ENCODE measurements around the gene PKP1.

Gene PKP1

GRCh38 chr1:201277441-201277840, 5.9 kb upstream of the PKP1 start:
- DNase-seq (ENCODE audit: low read depth in 1 of 2, low spot score in 1 of 2): no peak

- no peak for DNase-seq (ENCODE audit: low read depth in 1 of 2, low spot score in 1 of 2)
Measured at GRCh38 chr1:201279313-201279712, 4.0 kb upstream of the PKP1 start.

DNA sequence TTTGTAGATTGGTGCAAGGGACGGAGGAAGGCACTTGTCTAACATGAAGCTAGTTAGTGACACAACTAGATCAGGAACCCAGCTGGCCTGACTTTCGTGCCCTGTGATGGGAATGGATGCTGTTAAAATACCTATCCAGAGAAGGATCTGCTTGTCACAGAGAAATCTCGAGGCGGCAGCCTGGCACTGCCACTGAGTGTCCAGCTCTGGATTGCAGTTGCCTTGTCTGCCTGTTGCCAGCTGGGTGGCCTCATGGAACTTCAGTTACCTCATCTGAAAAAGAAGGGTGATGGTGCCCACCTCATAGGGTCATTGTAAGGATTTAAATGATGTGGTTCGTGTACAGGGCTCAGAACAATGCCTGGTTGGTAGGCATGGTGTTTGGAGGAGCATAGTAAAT, 2.4 kb upstream of the PKP1 start:
- no peak for DNase-seq (ENCODE audit: low read depth in 1 of 2, low spot score in 1 of 2)

DNA sequence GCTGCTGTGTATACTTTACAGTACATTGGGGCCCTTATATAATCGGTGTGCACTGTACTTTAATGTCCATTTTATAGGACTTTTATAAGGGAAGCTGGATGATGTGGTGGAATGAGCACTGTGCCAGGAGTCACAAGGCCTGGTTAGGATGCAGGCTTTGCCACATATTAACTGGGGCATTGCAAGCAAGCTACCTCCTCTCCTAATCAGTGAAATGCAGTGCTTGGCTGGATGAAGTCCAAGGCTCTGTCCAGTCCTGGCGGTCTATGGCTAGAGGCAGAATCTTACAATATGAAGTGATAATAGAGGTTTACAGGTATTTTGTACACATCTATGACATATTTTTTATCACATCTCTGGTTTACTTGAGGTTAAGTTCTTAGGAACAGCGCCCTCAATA, 1.7 kb upstream of the PKP1 start:
- DNase-seq (ENCODE audit: low read depth in 1 of 2, low spot score in 1 of 2): no peak

- DNase-seq (ENCODE audit: low read depth in 1 of 2, low spot score in 1 of 2): no peak
Measured at GRCh38 chr1:201282216-201282615, 1.1 kb upstream of the PKP1 start.

- DNase-seq (ENCODE audit: low read depth in 1 of 2, low spot score in 1 of 2): no peak
Measured at GRCh38 chr1:201283836-201284553, 689 bp downstream of the PKP1 start.

DNA sequence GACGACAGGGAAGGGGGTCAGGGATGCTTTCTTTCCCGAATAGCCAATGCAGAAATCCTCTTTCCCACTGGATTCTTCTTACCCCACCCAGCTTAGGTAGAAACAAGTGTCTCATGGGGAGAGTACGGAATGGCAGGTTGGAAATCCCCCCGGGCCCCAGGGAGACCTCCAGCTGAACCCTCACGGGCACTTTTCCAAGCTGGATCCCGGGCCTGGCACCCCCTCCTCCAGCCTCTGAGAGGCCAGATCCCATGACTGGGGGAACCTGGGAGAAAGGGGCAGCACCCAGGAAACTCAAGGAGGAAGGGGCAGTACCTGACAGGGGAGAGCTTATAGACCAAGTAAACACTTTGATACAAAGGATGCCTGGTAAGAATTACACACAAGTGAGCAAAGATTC, 1.3 kb downstream of the PKP1 start:
- DNase-seq (ENCODE audit: low read depth in 1 of 2, low spot score in 1 of 2): no peak

DNA sequence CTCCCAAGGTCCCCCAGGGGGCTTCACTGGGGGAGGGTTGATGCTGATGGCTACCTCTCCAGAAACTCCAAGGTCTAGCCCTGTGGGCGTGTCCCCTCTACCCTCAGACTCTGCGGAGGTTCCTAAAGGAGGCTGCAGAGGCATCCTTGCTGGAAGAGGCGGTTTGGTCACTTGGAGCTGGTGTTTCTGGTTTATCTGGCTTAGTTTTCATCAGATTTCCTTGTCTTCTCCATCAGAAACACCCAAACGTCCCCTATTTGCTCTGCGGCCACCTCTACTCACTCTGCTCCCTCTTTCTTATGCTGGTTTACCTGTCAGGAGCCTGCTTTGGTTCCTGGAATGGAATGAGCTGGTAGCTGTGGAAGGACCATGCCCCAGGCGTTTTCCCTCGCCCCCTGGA, 2.5 kb downstream of the PKP1 start:
- DNase-seq (ENCODE audit: low read depth in 1 of 2, low spot score in 1 of 2): no peak

DNA sequence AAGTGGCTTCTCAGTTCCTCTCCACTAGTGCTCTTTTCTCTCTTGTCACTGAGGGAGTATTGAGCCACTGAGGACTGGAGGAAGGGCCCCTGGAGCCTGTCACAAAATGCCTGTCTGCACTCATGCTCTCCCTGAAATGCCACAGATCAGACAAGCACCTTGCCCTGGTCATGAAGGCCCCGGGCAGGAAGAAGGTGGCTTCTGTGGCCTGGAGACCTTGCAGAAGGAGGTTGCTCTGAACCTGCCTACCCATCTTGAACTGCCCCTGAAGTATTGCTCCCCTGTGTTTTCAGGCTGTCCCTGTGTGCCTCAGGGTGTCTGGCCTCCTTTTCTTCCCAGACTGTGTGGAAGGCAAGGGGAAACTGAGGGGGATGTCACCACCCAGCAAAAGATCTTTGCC, 3.1 kb downstream of the PKP1 start:
- no peak for DNase-seq (ENCODE audit: low read depth in 1 of 2, low spot score in 1 of 2)

GRCh38 chr1:201288007-201288406, 4.7 kb downstream of the PKP1 start:
- no peak for DNase-seq (ENCODE audit: low read depth in 1 of 2, low spot score in 1 of 2)

- DNase-seq (ENCODE audit: low read depth in 1 of 2, low spot score in 1 of 2): no peak
Measured at GRCh38 chr1:201288765-201289164, 5.5 kb downstream of the PKP1 start.

DNA sequence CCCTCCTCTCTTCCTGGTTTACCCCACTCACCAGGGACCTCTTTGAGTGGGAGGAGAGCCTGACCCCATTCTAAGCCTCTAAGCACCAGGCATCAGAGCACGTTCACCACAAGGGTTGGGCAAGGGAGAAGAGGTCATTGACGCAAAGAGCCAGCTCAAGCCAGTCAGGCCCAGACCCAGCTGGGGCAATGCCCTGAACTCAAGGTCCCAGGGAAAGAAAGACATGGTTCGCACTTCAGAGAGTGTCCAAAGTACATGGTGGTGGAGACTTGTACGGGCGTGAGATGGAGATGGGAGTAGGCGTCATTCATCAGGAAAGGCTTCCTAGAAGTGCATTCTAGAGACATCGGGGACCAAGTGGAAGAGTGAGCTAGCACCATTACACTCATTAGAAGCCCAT, 7.2 kb downstream of the PKP1 start:
- no peak for DNase-seq (ENCODE audit: low read depth in 1 of 2, low spot score in 1 of 2)

DNA sequence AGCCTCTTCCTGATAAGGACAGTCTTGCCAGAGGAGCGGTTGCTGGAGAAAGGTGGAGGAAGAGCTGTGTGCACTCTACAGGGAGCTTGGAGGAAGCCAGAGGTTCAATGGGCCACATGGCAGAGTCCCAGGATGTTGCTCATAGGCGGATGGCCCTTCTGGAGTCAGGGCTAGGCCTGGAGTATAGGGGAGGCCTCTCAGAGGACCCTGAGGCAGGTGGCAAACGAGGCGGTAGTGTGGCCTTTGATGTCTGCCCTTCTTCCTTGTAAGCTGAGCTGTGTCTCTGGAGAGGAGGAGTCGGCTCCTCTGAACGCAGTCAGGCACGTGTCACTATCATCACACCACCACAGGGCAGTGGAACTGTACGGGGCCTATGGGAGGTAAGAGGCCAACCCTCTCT, 8.6 kb downstream of the PKP1 start:
- no peak for DNase-seq (ENCODE audit: low read depth in 1 of 2, low spot score in 1 of 2)

DNA sequence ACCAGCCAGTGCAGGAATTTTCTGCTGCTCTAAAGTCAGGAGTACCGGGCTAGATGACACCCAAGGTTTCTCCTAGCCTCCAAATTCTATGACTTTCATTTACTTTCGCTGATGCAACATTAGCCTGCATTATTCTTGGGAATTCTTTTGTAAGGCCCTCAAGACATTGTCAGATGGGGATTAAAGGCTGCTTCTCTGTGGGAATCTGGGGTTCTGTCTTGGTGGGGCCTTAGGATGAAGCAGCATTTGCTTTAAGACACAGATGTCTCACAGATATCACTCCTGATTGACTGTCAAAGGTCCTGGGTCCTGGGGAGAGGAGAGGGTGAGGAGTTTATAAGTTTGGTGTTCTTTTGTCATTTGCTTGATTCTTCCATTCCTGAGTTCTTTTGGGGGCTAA, 11.6 kb downstream of the PKP1 start:
- DNase-seq (ENCODE audit: low read depth in 1 of 2, low spot score in 1 of 2): no peak

GRCh38 chr1:201295346-201295745, 12.0 kb downstream of the PKP1 start:
- no peak for DNase-seq (ENCODE audit: low read depth in 1 of 2, low spot score in 1 of 2)

DNA sequence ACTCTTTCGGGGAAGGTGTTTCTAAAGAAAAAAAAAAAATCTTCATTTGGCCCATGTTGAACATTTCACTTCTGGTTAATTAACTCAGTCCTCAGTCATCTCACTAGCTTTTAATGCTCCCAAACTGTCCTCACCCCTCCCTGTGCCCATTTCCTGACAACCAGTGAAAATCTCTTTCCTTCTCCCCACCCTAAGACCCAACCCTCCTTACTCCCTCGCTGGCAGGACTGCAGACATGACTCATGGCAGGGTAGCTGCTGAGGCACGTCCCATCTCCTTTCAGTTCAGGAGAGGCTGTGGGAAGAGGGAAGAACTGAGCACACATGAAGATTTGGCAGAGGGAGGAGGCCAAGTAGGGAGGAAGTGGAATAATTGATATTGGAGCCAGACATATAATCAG, 12.6 kb downstream of the PKP1 start:
- DNase-seq (ENCODE audit: low read depth in 1 of 2, low spot score in 1 of 2): no peak

- no peak for DNase-seq (ENCODE audit: low read depth in 1 of 2, low spot score in 1 of 2)
Measured at GRCh38 chr1:201296352-201296751, 13.0 kb downstream of the PKP1 start.

DNA sequence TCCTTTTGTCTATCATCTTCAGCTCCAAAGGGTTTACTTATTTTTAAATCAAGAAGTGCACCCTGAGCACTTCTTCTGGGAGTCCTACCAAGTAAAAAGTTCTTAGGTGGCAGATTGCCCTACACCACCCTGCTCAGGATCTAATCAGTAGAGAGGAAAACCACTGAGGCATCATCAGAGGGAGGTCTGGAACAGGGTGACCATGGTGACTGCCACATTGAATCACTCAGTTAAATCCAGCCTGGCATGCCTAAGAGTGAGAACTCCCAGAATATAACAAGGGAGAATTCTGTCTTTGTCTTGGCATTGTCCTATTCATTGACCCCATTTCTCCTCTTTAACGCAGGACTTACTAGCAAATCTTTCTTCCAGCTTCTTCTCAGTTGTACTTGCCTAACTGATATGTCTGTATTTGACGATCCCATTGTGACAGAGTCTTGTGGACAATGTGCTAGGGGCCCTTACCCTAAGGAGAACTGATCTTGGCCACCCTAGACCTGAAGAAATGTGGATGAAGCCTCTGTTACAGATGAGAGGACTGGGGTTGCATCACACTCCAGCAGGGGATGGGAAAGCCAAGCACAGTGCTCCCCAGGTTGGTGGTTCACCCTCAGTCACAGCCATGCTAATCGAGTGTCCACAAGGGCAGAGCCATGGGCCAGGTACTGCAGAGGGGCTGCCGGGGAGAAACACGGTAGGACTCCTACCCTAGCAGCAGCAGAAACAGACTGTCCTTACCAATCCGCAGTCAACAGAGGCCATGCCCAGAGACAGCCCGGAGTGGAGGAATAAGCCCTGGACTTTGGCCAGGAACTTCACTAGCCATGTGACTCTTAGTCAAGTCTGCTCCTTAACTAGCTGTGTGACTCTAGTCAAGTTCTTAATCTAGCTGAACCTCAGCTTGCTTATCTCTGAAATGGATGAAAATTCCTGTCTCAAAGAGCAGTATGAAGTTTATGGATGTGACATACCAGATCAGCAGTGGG, 15.4 kb downstream of the PKP1 start:
- no peak for DNase-seq (ENCODE audit: low read depth in 1 of 2, low spot score in 1 of 2)

GRCh38 chr1:201299968-201300367, 16.7 kb downstream of the PKP1 start:
- no peak for DNase-seq (ENCODE audit: low read depth in 1 of 2, low spot score in 1 of 2)

GRCh38 chr1:201300641-201301040, 17.3 kb downstream of the PKP1 start:
- DNase-seq (ENCODE audit: low read depth in 1 of 2, low spot score in 1 of 2): no peak

- DNase-seq (ENCODE audit: low read depth in 1 of 2, low spot score in 1 of 2): no peak
Measured at GRCh38 chr1:201302163-201303152, 19.2 kb downstream of the PKP1 start.
